OCI-LY1 (cell line): ENCODE measurements around the gene OPHN1.

ENCODE experiments used
- H2AFZ ChIP-seq: fragments of 200-600 bp; sonication (generic), shearing (Covaris generic); 2 replicates; pipeline ENCODE4 v1.6.0; 2014; ENCODE audit warnings: antibody characterized with exemption, mild to moderate bottlenecking, low read length
- H3F3A ChIP-seq: fragments of 200-600 bp; sonication (generic), shearing (Covaris generic); 2 replicates; pipeline ENCODE4 v1.6.0; 2014; ENCODE audit warnings: mild to moderate bottlenecking, antibody characterized with exemption, low read length, moderate library complexity; ENCODE audit not compliant: insufficient read depth
- H3K27ac ChIP-seq: fragments of 200-600 bp; sonication (generic); 2 replicates; pipeline ENCODE4 v1.5.1; 2014; ENCODE audit warnings: low read length, mixed run types, mild to moderate bottlenecking, low read depth; ENCODE audit not compliant: poor library complexity, severe bottlenecking
- H3K27me3 ChIP-seq: fragments of 200-600 bp; sonication (generic); 2 replicates; pipeline ENCODE4 v1.6.0; 2014; ENCODE audit warnings: antibody characterized with exemption, mild to moderate bottlenecking, low read length, moderate library complexity; ENCODE audit not compliant: insufficient read depth
- H3K36me3 ChIP-seq: fragments of 200-600 bp; sonication (generic); 2 replicates; pipeline ENCODE4 v1.6.1; 2014; ENCODE audit warnings: mild to moderate bottlenecking, antibody characterized with exemption, low read length, moderate library complexity, mixed read lengths; ENCODE audit not compliant: insufficient read depth
- H3K4me1 ChIP-seq: fragments of 200-600 bp; sonication (generic); 2 replicates; pipeline ENCODE4 v1.5.1; 2014; ENCODE audit warnings: mild to moderate bottlenecking, low read length, moderate library complexity; ENCODE audit not compliant: insufficient read depth, severe bottlenecking
- H3K4me2 ChIP-seq: fragments of 200-600 bp; sonication (generic), shearing (Covaris generic); 2 replicates; pipeline ENCODE4 v1.6.1; 2014; ENCODE audit warnings: low read length
- H3K4me3 ChIP-seq: fragments of 200-600 bp; sonication (generic); 2 replicates; pipeline ENCODE4 v1.5.1; 2014; ENCODE audit warnings: low read length, low read depth, mild to moderate bottlenecking, mixed read lengths; ENCODE audit not compliant: poor library complexity, severe bottlenecking
- H3K79me2 ChIP-seq: fragments of 200-600 bp; shearing (Covaris generic); 2 replicates; pipeline ENCODE4 v1.6.1; 2016; ENCODE audit warnings: mixed run types, low read length, mixed read lengths; ENCODE audit not compliant: insufficient read depth
- H3K9ac ChIP-seq: fragments of 200-600 bp; sonication (generic), shearing (Covaris generic); 2 replicates; pipeline ENCODE4 v1.6.1; 2014; ENCODE audit warnings: mild to moderate bottlenecking, low read length, mixed read lengths
- H3K9me2 ChIP-seq: fragments of 200-600 bp; sonication (generic), shearing (Covaris generic); 2 replicates; pipeline ENCODE4 v1.6.1; 2014; ENCODE audit warnings: low read depth, mild to moderate bottlenecking, low read length, mixed read lengths
- H3K9me3 ChIP-seq: fragments of 200-600 bp; shearing (Covaris generic); 2 replicates; pipeline ENCODE4 v1.6.1; 2014; ENCODE audit warnings: low read length, mixed read lengths
- H4K20me1 ChIP-seq: fragments of 200-600 bp; sonication (generic), shearing (Covaris generic); 2 replicates; pipeline ENCODE4 v1.6.0; 2016; ENCODE audit warnings: mild to moderate bottlenecking, low read length; ENCODE audit not compliant: insufficient read depth
- CTCF ChIP-seq: fragments of 200-600 bp; sonication (generic), shearing (Covaris generic); IDR thresholded peaks from 2 replicates; pipeline ENCODE4 v1.5.1; 2017; ENCODE audit warnings: mild to moderate bottlenecking, antibody characterized with exemption, low read length, moderate library complexity, mixed read lengths
- EZH2 ChIP-seq: fragments of 200-600 bp; sonication (generic), shearing (Covaris generic); IDR thresholded peaks from 2 replicates; pipeline ENCODE4 v1.8.0; 2017; ENCODE audit warnings: borderline replicate concordance, mixed run types, mild to moderate bottlenecking, antibody characterized with exemption, low read length, moderate library complexity, mixed read lengths

OPHN1 gene

GRCh38 chrX:68133181-68133580 is 300.1 kb downstream of the OPHN1 start:
- H3K9ac ChIP-seq, result no peak overlapping the region
- no peaks in the 10 kb centered on the region for H3K4me1 ChIP-seq
- H4K20me1 ChIP-seq, result no peaks in the 10 kb centered on the region
- H3K9me2 ChIP-seq, result no peaks in the 10 kb centered on the region
- no peak overlapping the region for H3K27ac ChIP-seq
- no peak overlapping the region for H3K4me3 ChIP-seq
- no peaks in the 10 kb centered on the region for H3K27me3 ChIP-seq
- H3F3A ChIP-seq, result no peaks in the 10 kb centered on the region
- no peaks in the 10 kb centered on the region for H3K9me3 ChIP-seq
- no peak overlapping the region for H3K4me2 ChIP-seq
- H2AFZ ChIP-seq, result no peak overlapping the region
- TF ChIP-seq CTCF (no peak), EZH2 (no peak)
- no peaks in the 10 kb centered on the region for H3K36me3 ChIP-seq
- no peaks in the 10 kb centered on the region for H3K79me2 ChIP-seq

- TF ChIP-seq CTCF, result no peak
- TF ChIP-seq EZH2, result no peak
- Histone ChIP-seq H3K4me1 (no peaks in the 10 kb centered on the region), H3K79me2 (no peaks in the 10 kb centered on the region), H3K9me2 (no peaks in the 10 kb centered on the region), H3K27ac (no peak overlapping the region), H3K4me2 (no peak overlapping the region), H3K36me3 (no peaks in the 10 kb centered on the region), H3K9ac (no peak overlapping the region), H3K27me3 (no peaks in the 10 kb centered on the region), H4K20me1 (no peaks in the 10 kb centered on the region), H3F3A (no peaks in the 10 kb centered on the region), H3K9me3 (no peaks in the 10 kb centered on the region), H2AFZ (no peak overlapping the region), H3K4me3 (no peak overlapping the region)
Measured at GRCh38 chrX:68132749-68133148, 300.5 kb downstream of the OPHN1 start.

- H4K20me1 ChIP-seq, result no peaks in the 10 kb centered on the region
- no peaks in the 10 kb centered on the region for H3K27me3 ChIP-seq
- H3K36me3 ChIP-seq, result no peaks in the 10 kb centered on the region
- no peak overlapping the region for H3K4me2 ChIP-seq
- H3F3A ChIP-seq, result no peaks in the 10 kb centered on the region
- H3K27ac ChIP-seq, result no peak overlapping the region
- H3K4me1 ChIP-seq, result no peaks in the 10 kb centered on the region
- TF ChIP-seq CTCF (no peak), EZH2 (no peak)
- H3K79me2 ChIP-seq, result no peaks in the 10 kb centered on the region
- no peaks in the 10 kb centered on the region for H3K9me3 ChIP-seq
- no peaks in the 10 kb centered on the region for H3K9me2 ChIP-seq
- no peak overlapping the region for H3K9ac ChIP-seq
- H3K4me3 ChIP-seq, result no peak overlapping the region
- H2AFZ ChIP-seq, result no peak overlapping the region
Measured at GRCh38 chrX:68121835-68122234, 311.5 kb downstream of the OPHN1 start.
